GM19240 (cell line): Measurements from ENCODE around the gene CMPK2.
A peak's percentile ranks its signal among the peaks of the same experiment; 100 is the strongest.

Source experiments
- DNase-seq: peaks from one replicate; pipeline ENCODE4 v3.0.0; 2011; ENCODE audit warnings: low spot score; ENCODE audit not compliant: insufficient read length

Gene CMPK2

GRCh38 chr2:6845903-6846302 lies 19.8 kb downstream of the CMPK2 start:
- DNase-seq, result no peak

DNA sequence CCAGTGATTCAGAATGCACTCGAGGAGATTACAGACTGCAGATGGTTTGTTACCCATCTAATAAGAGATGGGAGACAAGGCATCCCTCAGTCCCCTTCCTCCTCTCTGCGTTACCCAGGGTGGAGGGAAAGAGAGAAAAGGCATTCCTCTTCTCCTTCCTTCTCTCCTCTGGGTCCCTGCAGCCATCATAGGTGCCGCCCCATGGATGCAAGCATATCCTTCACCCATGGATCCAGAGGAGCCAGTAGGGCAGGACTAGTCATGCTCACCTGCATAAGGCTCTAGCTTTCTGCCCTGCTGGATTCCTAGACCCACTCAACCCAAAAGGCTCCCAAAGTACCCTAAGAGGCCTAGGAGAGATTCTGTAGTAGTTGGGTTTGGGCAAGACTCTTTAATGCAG lies 20.4 kb downstream of the CMPK2 start:
- DNase-seq, result no peak

DNA sequence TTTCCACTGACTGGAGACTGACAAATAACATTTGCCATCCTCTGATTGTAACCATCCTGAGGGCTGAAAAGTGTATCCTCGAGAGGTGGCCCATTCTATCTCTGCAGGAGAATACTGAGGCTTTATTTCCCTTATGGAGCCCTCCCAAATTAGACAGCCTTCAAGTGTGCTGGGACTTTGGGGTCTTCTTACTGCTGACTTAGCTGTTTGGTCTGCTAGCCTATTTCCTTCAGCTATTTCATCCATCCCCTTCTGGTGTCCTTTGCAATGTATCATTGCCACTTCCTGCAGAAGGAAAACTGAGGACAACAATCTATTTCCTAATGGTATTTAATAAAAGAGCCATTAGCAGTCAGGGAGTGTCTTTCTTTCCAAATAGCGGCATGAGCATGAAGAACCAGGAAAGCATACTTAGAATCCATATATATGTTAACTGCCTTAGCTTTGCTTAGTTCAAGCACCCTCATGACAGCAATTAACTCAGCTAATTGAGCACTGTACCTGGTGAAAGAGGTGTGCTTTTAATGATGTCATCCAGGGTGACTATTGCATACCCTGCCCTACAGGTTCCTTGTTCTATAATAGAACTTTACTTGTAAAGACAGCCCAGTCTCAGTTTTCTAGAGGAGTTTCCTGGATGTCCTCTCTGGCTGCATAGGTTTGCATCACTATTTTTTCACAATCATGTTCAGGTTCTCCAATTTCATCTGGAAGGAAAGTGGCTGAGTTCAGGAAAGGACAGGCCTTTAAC lies 24.0 kb downstream of the CMPK2 start:
- DNase-seq, result no peak

DNA sequence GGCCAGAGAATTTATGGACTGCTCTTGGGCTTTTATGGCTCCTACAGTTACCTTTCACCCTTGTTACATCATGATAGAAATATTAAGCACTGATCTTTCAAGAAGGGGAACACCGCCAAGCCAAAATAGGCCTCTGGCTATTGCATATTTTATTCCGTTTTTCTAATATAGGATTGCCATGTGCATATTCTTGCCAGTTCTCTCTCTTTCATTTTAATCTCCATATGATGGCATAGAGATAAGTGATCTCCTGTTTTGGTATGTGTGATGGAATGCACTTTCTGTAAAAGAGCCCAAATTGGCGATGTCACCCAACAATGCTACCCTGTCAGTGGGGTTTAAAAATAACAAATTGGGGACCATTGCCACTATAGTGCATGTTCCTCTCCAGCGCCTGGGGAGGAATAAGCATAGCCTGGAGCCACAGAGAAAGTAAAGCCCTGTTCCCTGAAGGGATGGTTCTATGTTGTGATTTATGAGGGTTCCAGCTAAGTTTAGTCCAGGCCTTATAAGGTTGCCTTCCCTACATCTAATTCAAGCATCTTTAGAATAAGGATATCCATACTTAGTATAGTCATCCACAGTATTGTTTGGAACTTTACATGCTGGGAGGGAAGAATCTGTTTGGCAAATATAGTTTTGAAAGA lies 26.9 kb downstream of the CMPK2 start:
- DNase-seq, result no peak

GRCh38 chr2:6835467-6835866 lies 30.2 kb downstream of the CMPK2 start:
- DNase-seq, result no peak

- no peak for DNase-seq
These were observed 31.5 kb downstream of the CMPK2 start for GRCh38 chr2:6834163-6834562.

- no peak for DNase-seq
These were observed 32.5 kb downstream of the CMPK2 start for GRCh38 chr2:6833300-6833604.

- DNase-seq, result no peak
These were observed 33.0 kb downstream of the CMPK2 start for GRCh38 chr2:6832596-6833299.

GRCh38 chr2:6831229-6831628 lies 34.5 kb downstream of the CMPK2 start:
- DNase-seq, result no peak

DNA sequence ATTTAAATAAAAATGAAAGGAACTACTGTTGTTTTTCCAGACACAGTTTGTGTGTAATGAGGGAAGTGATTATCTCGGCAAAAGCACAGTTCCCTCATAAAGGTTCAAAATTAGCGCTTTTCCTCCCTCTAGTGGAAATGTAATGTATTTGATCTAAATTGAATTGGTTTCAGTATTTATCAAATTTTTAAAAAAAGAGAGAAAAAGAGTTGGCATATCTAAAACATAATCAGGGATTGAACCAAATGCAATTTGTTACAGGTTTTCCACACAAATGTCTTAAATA lies 37.5 kb downstream of the CMPK2 start:
- no peak for DNase-seq

DNA sequence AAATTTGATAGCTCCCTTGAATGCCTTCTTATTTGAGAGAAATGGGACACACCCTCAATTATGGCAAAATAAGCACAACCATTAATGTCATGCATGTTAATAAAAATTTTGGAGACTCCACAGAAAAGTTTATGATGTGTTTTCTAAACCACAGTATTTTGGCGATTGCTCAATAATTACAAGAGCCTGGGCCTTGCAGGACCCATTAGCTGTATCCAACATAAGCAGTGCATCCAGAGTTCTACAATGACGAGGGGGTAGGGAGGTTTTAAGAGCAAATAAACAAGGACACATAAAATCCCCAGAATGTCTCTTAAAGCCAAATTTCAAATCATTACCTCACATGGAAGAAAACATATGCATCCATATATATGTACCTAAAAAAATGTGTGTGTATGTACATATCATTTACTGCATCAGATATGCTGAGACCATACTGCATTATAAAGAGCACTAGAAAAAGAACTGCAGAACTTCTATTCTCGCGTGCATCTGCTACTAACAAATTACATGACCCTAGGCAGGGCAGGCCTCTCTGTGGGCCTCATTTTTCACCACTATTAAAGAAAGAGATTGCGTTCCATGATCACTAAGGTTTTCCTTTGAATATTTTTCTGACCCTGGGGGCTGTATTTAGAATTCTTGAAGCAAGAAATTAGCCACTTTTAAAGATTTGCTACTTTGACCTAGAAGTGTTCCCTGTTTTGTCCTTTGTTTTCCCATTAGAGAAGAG lies 38.0 kb downstream of the CMPK2 start:
- DNase-seq, result no peak

GRCh38 chr2:6826081-6826913 lies 39.4 kb downstream of the CMPK2 start:
- DNase-seq, result peak; percentile 38

GRCh38 chr2:6824962-6825361 lies 40.7 kb downstream of the CMPK2 start:
- DNase-seq, result no peak

GRCh38 chr2:6823111-6823510 lies 42.6 kb downstream of the CMPK2 start:
- no peak for DNase-seq

DNA sequence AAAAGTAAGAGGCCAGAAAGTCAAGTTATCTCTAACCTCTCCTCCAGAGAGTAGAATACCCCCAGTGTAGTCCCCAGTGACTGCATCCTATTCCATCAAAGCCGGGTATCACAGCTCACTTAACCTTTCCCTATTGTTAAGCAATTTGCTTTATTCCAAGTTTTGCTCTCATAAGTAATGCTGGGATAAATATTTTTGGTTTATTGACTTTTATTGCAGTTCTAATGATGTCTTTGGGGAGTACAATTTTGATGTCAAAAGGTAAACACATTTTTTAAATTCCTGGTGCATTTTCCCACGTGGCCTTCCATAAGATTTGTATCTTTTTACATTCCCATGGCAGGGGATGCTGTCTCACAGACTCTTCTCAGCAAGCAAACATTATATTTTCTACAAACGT lies 43.3 kb downstream of the CMPK2 start:
- no peak for DNase-seq

- DNase-seq, result no peak
These were observed 44.7 kb downstream of the CMPK2 start for GRCh38 chr2:6820903-6821584.

- DNase-seq, result no peak
These were observed 45.5 kb downstream of the CMPK2 start for GRCh38 chr2:6820236-6820635.

DNA sequence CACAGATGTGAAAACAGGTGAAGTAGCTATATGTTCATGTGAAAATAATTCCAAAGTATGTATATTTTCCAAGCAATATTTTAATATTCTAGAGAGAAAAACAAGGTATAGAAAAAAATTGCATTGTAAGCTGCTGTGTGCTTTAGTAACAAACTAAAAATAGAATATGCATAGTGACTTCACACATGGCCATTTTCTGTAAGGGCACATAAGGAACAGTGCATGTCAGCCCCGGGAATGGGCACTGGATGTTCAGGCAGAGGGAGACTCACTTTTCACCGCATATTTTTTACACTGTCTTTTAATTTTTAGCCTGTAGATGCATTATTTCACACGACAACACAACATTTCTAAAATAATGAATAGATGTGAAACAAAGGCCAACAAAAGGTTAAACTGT lies 46.0 kb downstream of the CMPK2 start:
- DNase-seq, result no peak

GRCh38 chr2:6818012-6818411 lies 47.7 kb downstream of the CMPK2 start:
- no peak for DNase-seq

DNA sequence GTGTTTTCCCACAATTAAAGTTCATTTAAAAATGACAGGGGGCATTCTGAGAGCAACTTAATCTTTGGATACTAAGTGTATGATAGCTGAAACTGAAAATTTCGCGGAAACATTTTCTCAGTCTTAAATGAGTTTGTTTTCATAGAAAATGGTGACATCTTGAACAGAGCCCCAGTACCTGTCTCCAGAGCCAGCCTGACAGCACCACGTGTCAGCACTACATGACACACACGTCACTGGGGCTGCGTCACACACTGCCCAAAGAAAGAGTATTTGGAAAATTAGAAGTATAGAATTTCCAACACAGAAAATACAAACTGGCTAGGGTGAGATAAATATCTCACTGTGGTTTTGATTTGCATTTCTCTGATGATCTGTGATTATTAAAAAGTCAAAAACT lies 50.8 kb downstream of the CMPK2 start:
- DNase-seq, result no peak

DNA sequence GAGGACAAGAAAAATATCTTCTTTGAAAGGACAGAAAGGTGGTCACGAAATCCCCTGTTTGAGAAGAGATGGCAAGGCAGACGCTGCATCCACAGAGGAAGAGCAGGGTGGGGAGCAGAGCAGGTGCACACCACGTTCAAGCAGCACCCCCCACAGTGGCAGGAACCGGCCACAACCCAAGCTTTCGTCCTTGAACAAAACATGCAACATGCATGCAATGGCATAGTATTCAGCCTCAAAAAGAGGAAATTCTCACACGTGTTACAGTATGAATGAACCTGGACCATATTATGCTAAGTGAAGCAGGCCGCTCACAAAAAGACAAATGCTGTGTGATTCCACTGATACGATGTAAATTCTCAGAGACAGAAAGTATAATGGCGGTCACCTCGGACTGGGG lies 51.4 kb downstream of the CMPK2 start:
- no peak for DNase-seq
